Skeletal muscle tissue (tissue), 4 donors: Measurements from ENCODE around the gene PVALEF. TPM values are rescaled to one million over a fixed set of nuclear protein-coding genes. Genes with fewer than 3 reads are reported as not detected.

Source experiments
- H3K27ac ChIP-seq: one replicate; pipeline ENCODE4 v1.7.0; 2013; ENCODE audit warnings: mild to moderate bottlenecking, low read depth, low read length, inconsistent platforms
- H3K27me3 ChIP-seq, 3 donors: one replicate each; pipeline ENCODE4 v1.7.0; 2013; ENCODE audit warnings: low read length in 3 of 3; ENCODE audit not compliant: control insufficient read depth in 3 of 3, insufficient read depth in 3 of 3
- H3K36me3 ChIP-seq, 3 donors: one replicate each; pipeline ENCODE4 v1.7.0; 2013; ENCODE audit warnings: low read length in 3 of 3; ENCODE audit not compliant: control insufficient read depth in 3 of 3, insufficient read depth in 3 of 3
- H3K4me1 ChIP-seq, 3 donors: one replicate each; pipeline ENCODE4 v1.7.0; 2013; ENCODE audit warnings: low read length in 3 of 3, mild to moderate bottlenecking in 3 of 3; ENCODE audit not compliant: control insufficient read depth in 3 of 3, insufficient read depth in 3 of 3
- H3K4me3 ChIP-seq, 3 donors: one replicate each; pipeline ENCODE4 v1.7.0; 2013; ENCODE audit warnings: low read length in 3 of 3
- H3K9ac ChIP-seq, 3 donors: one replicate each; pipeline ENCODE4 v1.7.0; 2013; ENCODE audit warnings: low read length in 3 of 3, mild to moderate bottlenecking in 3 of 3, moderate library complexity in 2 of 3, low read depth in 1 of 3
- H3K9me3 ChIP-seq, 3 donors: one replicate each; pipeline ENCODE4 v1.7.0; 2013; ENCODE audit warnings: low read length in 3 of 3; ENCODE audit not compliant: control insufficient read depth in 3 of 3
- total RNA-seq: library from RNA; depleted of rRNA; stranded (reverse); fragments of >200 nt; gene quantifications from one replicate; pipeline ENCODE4 v1.2.3, GENCODE V29; 2014
- donor health status: Osteomylitis.

PVALEF gene
- total RNA-seq, 1 donor from 2014 or later, result not detected

- H3K4me1 ChIP-seq, result peaks cover 0 to 5% (median 0%) of the 10 kb centered on the region in 3 donors
- H3K4me3 ChIP-seq, result no peak overlapping the region
- no peak overlapping the region for H3K9ac ChIP-seq
- peaks cover 40 to 64% (median 43%) of the 10 kb centered on the region in 3 donors for H3K27me3 ChIP-seq
- no peak overlapping the region for H3K27ac ChIP-seq
- H3K9me3 ChIP-seq, result no peaks in the 10 kb centered on the region
- H3K36me3 ChIP-seq, result no peaks in the 10 kb centered on the region
Observed at GRCh38 chr17:81167638-81168037, 2.3 kb downstream of the PVALEF start.

- Histone ChIP-seq H3K4me1 (peaks cover 0 to 5% (median 4%) of the 10 kb centered on the region in 3 donors), H3K4me3 (no peak overlapping the region), H3K9ac (no peak overlapping the region), H3K27me3 (peaks cover 29 to 47% (median 35%) of the 10 kb centered on the region in 3 donors), H3K36me3 (no peaks in the 10 kb centered on the region), H3K27ac (no peak overlapping the region), H3K9me3 (no peaks in the 10 kb centered on the region)
Observed at GRCh38 chr17:81169870-81170309, 4.6 kb downstream of the PVALEF start.

- no peak overlapping the region for H3K9ac ChIP-seq
- H3K27ac ChIP-seq, result no peak overlapping the region
- peaks cover 21 to 38% (median 28%) of the 10 kb centered on the region in 3 donors for H3K27me3 ChIP-seq
- no peaks in the 10 kb centered on the region for H3K36me3 ChIP-seq
- no peak overlapping the region for H3K4me3 ChIP-seq
- H3K4me1 ChIP-seq, result peaks cover 0 to 4% (median 2%) of the 10 kb centered on the region in 3 donors
- no peaks in the 10 kb centered on the region for H3K9me3 ChIP-seq
Observed at GRCh38 chr17:81170727-81171494, 5.6 kb downstream of the PVALEF start.

- Histone ChIP-seq H3K4me3 (no peak overlapping the region), H3K9me3 (no peaks in the 10 kb centered on the region), H3K4me1 (peaks cover 0 to 4% (median 2%) of the 10 kb centered on the region in 3 donors), H3K9ac (no peak overlapping the region), H3K27me3 (peaks cover 15 to 33% (median 22%) of the 10 kb centered on the region in 3 donors), H3K27ac (no peak overlapping the region), H3K36me3 (no peaks in the 10 kb centered on the region)
Observed at GRCh38 chr17:81171941-81172340, 6.6 kb downstream of the PVALEF start.

- no peak overlapping the region for H3K27ac ChIP-seq
- H3K36me3 ChIP-seq, result no peaks in the 10 kb centered on the region
- no peaks in the 10 kb centered on the region for H3K9me3 ChIP-seq
- H3K27me3 ChIP-seq, result peaks cover 3 to 20% (median 11%) of the 10 kb centered on the region in 3 donors
- H3K9ac ChIP-seq, result no peak overlapping the region
- H3K4me3 ChIP-seq, result no peak overlapping the region
- peaks cover 0 to 4% (median 2%) of the 10 kb centered on the region in 3 donors for H3K4me1 ChIP-seq
Observed at GRCh38 chr17:81173052-81173761, 7.9 kb downstream of the PVALEF start.

- H3K27ac ChIP-seq, result no peak overlapping the region
Observed at GRCh38 chr17:81173762-81174155, 8.5 kb downstream of the PVALEF start.

GRCh38 chr17:81176666-81177065 is 11.4 kb downstream of the PVALEF start:
- Histone ChIP-seq H3K4me3 (no peak overlapping the region), H3K27ac (no peak overlapping the region), H3K9ac (no peak overlapping the region), H3K27me3 (peaks cover 0 to 9% (median 7%) of the 10 kb centered on the region in 3 donors), H3K9me3 (no peaks in the 10 kb centered on the region), H3K36me3 (no peaks in the 10 kb centered on the region), H3K4me1 (peaks cover 0 to 4% (median 2%) of the 10 kb centered on the region in 3 donors)

More at GRCh38 chr17:81173762-81174155, 8.5 kb downstream of the PVALEF start:
- peaks cover 3 to 19% (median 11%) of the 10 kb centered on the region in 3 donors for H3K27me3 ChIP-seq
- H3K4me3 ChIP-seq, result no peak overlapping the region
- H3K4me1 ChIP-seq, result peaks cover 0 to 4% (median 2%) of the 10 kb centered on the region in 3 donors
- no peaks in the 10 kb centered on the region for H3K9me3 ChIP-seq
- H3K9ac ChIP-seq, result no peak overlapping the region
- no peaks in the 10 kb centered on the region for H3K36me3 ChIP-seq

- Histone ChIP-seq H3K4me1 (no peaks in the 10 kb centered on the region), H3K36me3 (no peaks in the 10 kb centered on the region), H3K27me3 (peaks cover 0 to 17% (median 16%) of the 10 kb centered on the region in 3 donors), H3K9ac (no peak overlapping the region), H3K9me3 (no peaks in the 10 kb centered on the region), H3K27ac (no peak overlapping the region), H3K4me3 (no peak overlapping the region)
Observed at GRCh38 chr17:81178136-81179091, 13.1 kb downstream of the PVALEF start.

GRCh38 chr17:81179220-81179619 is 13.9 kb downstream of the PVALEF start:
- no peak overlapping the region for H3K9ac ChIP-seq
- no peak overlapping the region for H3K27ac ChIP-seq

More at GRCh38 chr17:81179220-81179619, 13.9 kb downstream of the PVALEF start:
- Histone ChIP-seq H3K27me3 (peaks cover 6 to 24% (median 22%) of the 10 kb centered on the region in 3 donors), H3K36me3 (no peaks in the 10 kb centered on the region), H3K4me1 (no peaks in the 10 kb centered on the region), H3K9me3 (no peaks in the 10 kb centered on the region), H3K4me3 (no peak overlapping the region)
